Gastroesophageal sphincter (tissue), 3 donors: ENCODE measurements around the gene CDYL2.

Source experiments
- POLR2AphosphoS5 ChIP-seq: sonication (generic); formaldehyde crosslinking; IDR thresholded peaks from one replicate; pipeline ENCODE4 v1.6.1; 2017; ENCODE audit warnings: antibody characterized with exemption
- TF ChIP-seq, protein P1 (sequence below), 4 experiments: fragments of 200-600 bp in 2 of 4; fragments of 450-650 bp in 2 of 4; sonication (generic) in 1 of 4; IDR thresholded peaks; one replicate each; pipeline ENCODE4 v1.5.1; 2017 to 2019; ENCODE audit warnings: antibody characterized with exemption in 4 of 4, mild to moderate bottlenecking in 2 of 4, moderate library complexity in 2 of 4

DNA sequence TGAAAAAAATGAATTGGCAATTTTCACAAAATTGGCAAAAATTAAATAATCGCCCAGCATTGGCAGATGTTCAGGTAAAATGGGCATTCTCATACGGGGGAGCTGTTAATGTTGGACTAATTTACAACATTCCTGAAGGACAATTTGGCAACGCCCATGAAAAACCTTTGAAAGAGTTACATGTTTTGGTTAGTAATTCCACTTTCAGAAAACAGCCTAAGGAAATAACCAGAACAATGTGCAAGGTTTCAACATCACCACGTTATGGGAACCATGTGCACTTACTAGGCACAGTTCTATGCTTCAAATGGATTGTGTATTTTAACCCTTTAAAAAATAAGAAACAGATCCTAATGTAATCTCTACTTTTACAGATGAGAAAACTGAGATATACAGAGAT is 62.7 kb downstream of the CDYL2 start:
- TF ChIP-seq POLR2AphosphoS5, result no peak
- TF ChIP-seq, protein P1, sequence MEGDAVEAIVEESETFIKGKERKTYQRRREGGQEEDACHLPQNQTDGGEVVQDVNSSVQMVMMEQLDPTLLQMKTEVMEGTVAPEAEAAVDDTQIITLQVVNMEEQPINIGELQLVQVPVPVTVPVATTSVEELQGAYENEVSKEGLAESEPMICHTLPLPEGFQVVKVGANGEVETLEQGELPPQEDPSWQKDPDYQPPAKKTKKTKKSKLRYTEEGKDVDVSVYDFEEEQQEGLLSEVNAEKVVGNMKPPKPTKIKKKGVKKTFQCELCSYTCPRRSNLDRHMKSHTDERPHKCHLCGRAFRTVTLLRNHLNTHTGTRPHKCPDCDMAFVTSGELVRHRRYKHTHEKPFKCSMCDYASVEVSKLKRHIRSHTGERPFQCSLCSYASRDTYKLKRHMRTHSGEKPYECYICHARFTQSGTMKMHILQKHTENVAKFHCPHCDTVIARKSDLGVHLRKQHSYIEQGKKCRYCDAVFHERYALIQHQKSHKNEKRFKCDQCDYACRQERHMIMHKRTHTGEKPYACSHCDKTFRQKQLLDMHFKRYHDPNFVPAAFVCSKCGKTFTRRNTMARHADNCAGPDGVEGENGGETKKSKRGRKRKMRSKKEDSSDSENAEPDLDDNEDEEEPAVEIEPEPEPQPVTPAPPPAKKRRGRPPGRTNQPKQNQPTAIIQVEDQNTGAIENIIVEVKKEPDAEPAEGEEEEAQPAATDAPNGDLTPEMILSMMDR (IDR thresholded peaks at IDR 0.05), result no peak
